ENCODE data around the gene SPATA32.

- TF ChIP-seq, protein P1, sequence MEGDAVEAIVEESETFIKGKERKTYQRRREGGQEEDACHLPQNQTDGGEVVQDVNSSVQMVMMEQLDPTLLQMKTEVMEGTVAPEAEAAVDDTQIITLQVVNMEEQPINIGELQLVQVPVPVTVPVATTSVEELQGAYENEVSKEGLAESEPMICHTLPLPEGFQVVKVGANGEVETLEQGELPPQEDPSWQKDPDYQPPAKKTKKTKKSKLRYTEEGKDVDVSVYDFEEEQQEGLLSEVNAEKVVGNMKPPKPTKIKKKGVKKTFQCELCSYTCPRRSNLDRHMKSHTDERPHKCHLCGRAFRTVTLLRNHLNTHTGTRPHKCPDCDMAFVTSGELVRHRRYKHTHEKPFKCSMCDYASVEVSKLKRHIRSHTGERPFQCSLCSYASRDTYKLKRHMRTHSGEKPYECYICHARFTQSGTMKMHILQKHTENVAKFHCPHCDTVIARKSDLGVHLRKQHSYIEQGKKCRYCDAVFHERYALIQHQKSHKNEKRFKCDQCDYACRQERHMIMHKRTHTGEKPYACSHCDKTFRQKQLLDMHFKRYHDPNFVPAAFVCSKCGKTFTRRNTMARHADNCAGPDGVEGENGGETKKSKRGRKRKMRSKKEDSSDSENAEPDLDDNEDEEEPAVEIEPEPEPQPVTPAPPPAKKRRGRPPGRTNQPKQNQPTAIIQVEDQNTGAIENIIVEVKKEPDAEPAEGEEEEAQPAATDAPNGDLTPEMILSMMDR (IDR thresholded peaks at IDR 0.05; ENCODE audit: low read length): no peak
- TF ChIP-seq EZH2 (optimal IDR thresholded peaks at IDR 0.05; ENCODE audit: low read depth, low read length): no peak
Observed at GRCh38 chr17:45298546-45299285, 36.8 kb upstream of the SPATA32 start.
